Epithelial cell of esophagus (primary cell): ENCODE data around the gene CYP4Z1.
"Not testable (repeated sequence)": the region's sequence is repeated elsewhere in the genome, so short reads cannot be mapped to it uniquely, and the experiment has no call there.

Experiments used
- DNase-seq: peaks from one replicate; pipeline ENCODE4 v3.0.0; 2010; ENCODE audit warnings: low read depth
- H3K4me3 ChIP-seq: 2 replicates; pipeline ENCODE4 v1.5.1; 2011; ENCODE audit warnings: mild to moderate bottlenecking, low read length, control low read depth
- CTCF ChIP-seq: IDR thresholded peaks from 2 replicates; pipeline ENCODE4 v1.5.1; 2011; ENCODE audit warnings: low read depth, mild to moderate bottlenecking, low read length, control low read depth, inconsistent platforms; ENCODE audit not compliant: insufficient read depth; ENCODE audit errors: missing control alignments

CYP4Z1 gene

GRCh38 chr1:47143654-47144053 is 76.6 kb downstream of the CYP4Z1 start:
- TF ChIP-seq CTCF, result peak; percentile 26
- H3K4me3 ChIP-seq, DNase-seq: not testable (repeated sequence)

- DNase-seq, result not testable (repeated sequence)
Measured at GRCh38 chr1:47146495-47146894, 79.5 kb downstream of the CYP4Z1 start.

GRCh38 chr1:47147047-47147785 is 80.2 kb downstream of the CYP4Z1 start:
- no peak for TF ChIP-seq CTCF
- no peak for DNase-seq
- H3K4me3 ChIP-seq, result no peak overlapping the region

More at GRCh38 chr1:47146495-47146894, 79.5 kb downstream of the CYP4Z1 start:
- not testable (repeated sequence) for H3K4me3 ChIP-seq

- not testable (repeated sequence) for H3K4me3 ChIP-seq, DNase-seq
Measured at GRCh38 chr1:47149162-47149561, 82.1 kb downstream of the CYP4Z1 start.

- not testable (repeated sequence) for DNase-seq, H3K4me3 ChIP-seq
Measured at GRCh38 chr1:47156457-47156856, 89.4 kb downstream of the CYP4Z1 start.

- not testable (repeated sequence) for H3K4me3 ChIP-seq, DNase-seq
Measured at GRCh38 chr1:47157957-47158356, 90.9 kb downstream of the CYP4Z1 start.

GRCh38 chr1:47160716-47161115 is 93.7 kb downstream of the CYP4Z1 start:
- no peak for TF ChIP-seq CTCF
- no peak overlapping the region for H3K4me3 ChIP-seq
- no peak for DNase-seq

GRCh38 chr1:47161298-47162040 is 94.4 kb downstream of the CYP4Z1 start:
- no peak for TF ChIP-seq CTCF
- no peak overlapping the region for H3K4me3 ChIP-seq
- DNase-seq, result no peak

GRCh38 chr1:47164552-47164951 is 97.5 kb downstream of the CYP4Z1 start:
- no peak for TF ChIP-seq CTCF
- H3K4me3 ChIP-seq, result no peak overlapping the region
- no peak for DNase-seq
